HG03354 (cell line): ENCODE measurements around the gene TRIM8.
"Not testable (repeated sequence)": the region's sequence is repeated elsewhere in the genome, so short reads cannot be mapped to it uniquely, and the experiment has no call there.

Experiments used
- ATAC-seq: cut with Tn5 transposase; IDR thresholded peaks from one replicate; pipeline ENCODE4 v1.9.1; 2021; ENCODE audit warnings: mild to moderate bottlenecking; ENCODE audit not compliant: unreplicated experiment, poor library complexity, severe bottlenecking

TRIM8 gene

GRCh38 chr10:102681696-102682095 is 37.4 kb downstream of the TRIM8 start:
- ATAC-seq = no peak

GRCh38 chr10:102682416-102682815 is 38.1 kb downstream of the TRIM8 start:
- no peak for ATAC-seq

GRCh38 chr10:102682981-102683380 is 38.7 kb downstream of the TRIM8 start:
- ATAC-seq = no peak

GRCh38 chr10:102683736-102684135 is 39.5 kb downstream of the TRIM8 start:
- ATAC-seq = no peak

- ATAC-seq = no peak
Measured at GRCh38 chr10:102691285-102692066, 47.2 kb downstream of the TRIM8 start.

- not testable (repeated sequence) for ATAC-seq
Measured at GRCh38 chr10:102695401-102695800, 51.1 kb downstream of the TRIM8 start.

- ATAC-seq = no peak
Measured at GRCh38 chr10:102696736-102697135, 52.5 kb downstream of the TRIM8 start.

GRCh38 chr10:102698894-102699293 is 54.6 kb downstream of the TRIM8 start:
- ATAC-seq = no peak

GRCh38 chr10:102701272-102701671 is 57.0 kb downstream of the TRIM8 start:
- ATAC-seq = no peak

- no peak for ATAC-seq
Measured at GRCh38 chr10:102701796-102702195, 57.5 kb downstream of the TRIM8 start.

- ATAC-seq = no peak
Measured at GRCh38 chr10:102702742-102703141, 58.5 kb downstream of the TRIM8 start.

- no peak for ATAC-seq
Measured at GRCh38 chr10:102704915-102705314, 60.6 kb downstream of the TRIM8 start.

- no peak for ATAC-seq
Measured at GRCh38 chr10:102705531-102705930, 61.3 kb downstream of the TRIM8 start.
